Measurements from ENCODE around the gene SYT1.

DNA sequence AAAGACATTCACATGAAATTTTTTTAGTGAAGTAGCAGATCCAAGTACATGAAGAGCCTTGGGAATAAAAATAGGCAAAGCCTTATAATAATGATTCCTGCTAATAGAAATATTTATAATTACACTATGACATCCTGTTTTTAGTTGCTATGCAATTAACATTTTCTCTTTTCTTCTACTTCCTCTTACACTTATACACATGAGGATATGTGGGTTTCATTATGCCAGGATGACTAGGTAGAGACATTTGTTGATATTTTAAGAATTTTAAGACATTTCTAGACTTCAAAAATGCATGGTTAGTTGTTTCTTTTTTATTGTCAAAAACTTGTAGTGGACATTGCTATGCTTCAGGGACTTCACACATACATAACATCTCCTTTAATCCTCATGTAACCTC lies 326.8 kb downstream of the SYT1 start:
- TF ChIP-seq, protein P1, sequence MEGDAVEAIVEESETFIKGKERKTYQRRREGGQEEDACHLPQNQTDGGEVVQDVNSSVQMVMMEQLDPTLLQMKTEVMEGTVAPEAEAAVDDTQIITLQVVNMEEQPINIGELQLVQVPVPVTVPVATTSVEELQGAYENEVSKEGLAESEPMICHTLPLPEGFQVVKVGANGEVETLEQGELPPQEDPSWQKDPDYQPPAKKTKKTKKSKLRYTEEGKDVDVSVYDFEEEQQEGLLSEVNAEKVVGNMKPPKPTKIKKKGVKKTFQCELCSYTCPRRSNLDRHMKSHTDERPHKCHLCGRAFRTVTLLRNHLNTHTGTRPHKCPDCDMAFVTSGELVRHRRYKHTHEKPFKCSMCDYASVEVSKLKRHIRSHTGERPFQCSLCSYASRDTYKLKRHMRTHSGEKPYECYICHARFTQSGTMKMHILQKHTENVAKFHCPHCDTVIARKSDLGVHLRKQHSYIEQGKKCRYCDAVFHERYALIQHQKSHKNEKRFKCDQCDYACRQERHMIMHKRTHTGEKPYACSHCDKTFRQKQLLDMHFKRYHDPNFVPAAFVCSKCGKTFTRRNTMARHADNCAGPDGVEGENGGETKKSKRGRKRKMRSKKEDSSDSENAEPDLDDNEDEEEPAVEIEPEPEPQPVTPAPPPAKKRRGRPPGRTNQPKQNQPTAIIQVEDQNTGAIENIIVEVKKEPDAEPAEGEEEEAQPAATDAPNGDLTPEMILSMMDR (IDR thresholded peaks at IDR 0.05; ENCODE audit: low read depth, low read length, missing input control): no peak
- TF ChIP-seq JUND (IDR thresholded peaks at IDR 0.05) (no peak), RAD21 (IDR thresholded peaks at IDR 0.05) (no peak), TAF1 (conservative IDR thresholded peaks at IDR 0.05) (no peak), SP1 (IDR thresholded peaks at IDR 0.05) (no peak)
- TF ChIP-seq, protein P2, sequence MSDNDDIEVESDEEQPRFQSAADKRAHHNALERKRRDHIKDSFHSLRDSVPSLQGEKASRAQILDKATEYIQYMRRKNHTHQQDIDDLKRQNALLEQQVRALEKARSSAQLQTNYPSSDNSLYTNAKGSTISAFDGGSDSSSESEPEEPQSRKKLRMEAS (IDR thresholded peaks at IDR 0.05): no peak
- TF ChIP-seq, protein P3, sequence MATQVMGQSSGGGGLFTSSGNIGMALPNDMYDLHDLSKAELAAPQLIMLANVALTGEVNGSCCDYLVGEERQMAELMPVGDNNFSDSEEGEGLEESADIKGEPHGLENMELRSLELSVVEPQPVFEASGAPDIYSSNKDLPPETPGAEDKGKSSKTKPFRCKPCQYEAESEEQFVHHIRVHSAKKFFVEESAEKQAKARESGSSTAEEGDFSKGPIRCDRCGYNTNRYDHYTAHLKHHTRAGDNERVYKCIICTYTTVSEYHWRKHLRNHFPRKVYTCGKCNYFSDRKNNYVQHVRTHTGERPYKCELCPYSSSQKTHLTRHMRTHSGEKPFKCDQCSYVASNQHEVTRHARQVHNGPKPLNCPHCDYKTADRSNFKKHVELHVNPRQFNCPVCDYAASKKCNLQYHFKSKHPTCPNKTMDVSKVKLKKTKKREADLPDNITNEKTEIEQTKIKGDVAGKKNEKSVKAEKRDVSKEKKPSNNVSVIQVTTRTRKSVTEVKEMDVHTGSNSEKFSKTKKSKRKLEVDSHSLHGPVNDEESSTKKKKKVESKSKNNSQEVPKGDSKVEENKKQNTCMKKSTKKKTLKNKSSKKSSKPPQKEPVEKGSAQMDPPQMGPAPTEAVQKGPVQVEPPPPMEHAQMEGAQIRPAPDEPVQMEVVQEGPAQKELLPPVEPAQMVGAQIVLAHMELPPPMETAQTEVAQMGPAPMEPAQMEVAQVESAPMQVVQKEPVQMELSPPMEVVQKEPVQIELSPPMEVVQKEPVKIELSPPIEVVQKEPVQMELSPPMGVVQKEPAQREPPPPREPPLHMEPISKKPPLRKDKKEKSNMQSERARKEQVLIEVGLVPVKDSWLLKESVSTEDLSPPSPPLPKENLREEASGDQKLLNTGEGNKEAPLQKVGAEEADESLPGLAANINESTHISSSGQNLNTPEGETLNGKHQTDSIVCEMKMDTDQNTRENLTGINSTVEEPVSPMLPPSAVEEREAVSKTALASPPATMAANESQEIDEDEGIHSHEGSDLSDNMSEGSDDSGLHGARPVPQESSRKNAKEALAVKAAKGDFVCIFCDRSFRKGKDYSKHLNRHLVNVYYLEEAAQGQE (IDR thresholded peaks at IDR 0.05): no peak
- TF ChIP-seq, protein P4, sequence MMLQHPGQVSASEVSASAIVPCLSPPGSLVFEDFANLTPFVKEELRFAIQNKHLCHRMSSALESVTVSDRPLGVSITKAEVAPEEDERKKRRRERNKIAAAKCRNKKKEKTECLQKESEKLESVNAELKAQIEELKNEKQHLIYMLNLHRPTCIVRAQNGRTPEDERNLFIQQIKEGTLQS (IDR thresholded peaks at IDR 0.05): no peak

Data from liver (tissue), 3 donors.